BE2C (cell line): ENCODE measurements around the gene CYBB.

ENCODE experiments used
- DNase-seq: peaks from one replicate; pipeline ENCODE4 v3.0.0-alpha.2; 2020
- H3K27me3 ChIP-seq: fragments of 250-450 bp; sonication (Bioruptor Pico); 2 replicates; pipeline ENCODE4 v1.5.1; 2020; ENCODE audit warnings: mild to moderate bottlenecking
- H3K36me3 ChIP-seq: fragments of 250-450 bp; sonication (Bioruptor Pico); 2 replicates; pipeline ENCODE4 v1.5.1; 2020; ENCODE audit warnings: mild to moderate bottlenecking
- H3K4me1 ChIP-seq: fragments of 250-450 bp; sonication (Bioruptor Pico); 2 replicates; pipeline ENCODE4 v1.5.1; 2020
- H3K4me3 ChIP-seq: 2 replicates; pipeline ENCODE4 v1.5.1; 2011; ENCODE audit warnings: low read depth, low read length
- H3K9me3 ChIP-seq: fragments of 250-450 bp; sonication (Bioruptor Pico); 2 replicates; pipeline ENCODE4 v1.5.1; 2020
- CTCF ChIP-seq: IDR thresholded peaks from 2 replicates; pipeline ENCODE4 v1.5.1; 2012; ENCODE audit warnings: mild to moderate bottlenecking, low read depth, low read length

CYBB gene

GRCh38 chrX:37862851-37863250 lies 83.0 kb downstream of the CYBB start:
- TF ChIP-seq CTCF: no peak
- Histone ChIP-seq H3K4me3 (no peak overlapping the region), H3K4me1 (no peaks in the 10 kb centered on the region), H3K9me3 (no peaks in the 10 kb centered on the region), H3K27me3 (no peaks in the 10 kb centered on the region), H3K36me3 (no peaks in the 10 kb centered on the region)
- no peak for DNase-seq
